ENCODE results near the gene SLC35E4.

- TF ChIP-seq CTCF (IDR thresholded peaks at IDR 0.05; ENCODE audit: low read length) (no peak), EZH2 (IDR thresholded peaks at IDR 0.05; ENCODE audit: borderline replicate concordance, low read length) (no peak)
These were observed 39.9 kb downstream of the SLC35E4 start for GRCh38 chr22:30675436-30675835.
